A673 (cell line): ENCODE measurements around the gene SFMBT2. TPM values are rescaled to one million over a fixed set of nuclear protein-coding genes. Genes with fewer than 3 reads are reported as not detected.

Source experiments
- BruUV-seq: library from RNA; stranded (reverse); fragments of 400-500 nt; replicated peaks from 2 replicates; lab custom pipeline; 2021; lab: Mats Ljungman, UMichigan
- CTCF ChIA-PET: fragments of 300-600 bp; sonication (Branson Sonifier 250); formaldehyde crosslinking; loops from one replicate; lab custom pipeline; 2022; ENCODE audit warnings: antibody characterized with exemption; lab: Charles Lee
- POLR2A ChIA-PET: fragments of 300-600 bp; sonication (Branson Sonifier 250); formaldehyde crosslinking; loops from one replicate; lab custom pipeline; 2022; ENCODE audit warnings: antibody characterized with exemption; ENCODE audit not compliant: low non-redundant PET; lab: Charles Lee
- DNase-seq: peaks from one replicate; pipeline ENCODE4 v3.0.0-alpha.2; 2015; ENCODE audit warnings: low spot score
- H3K27ac ChIP-seq: fragments of 200-600 bp; sonication (generic); 2 replicates; pipeline ENCODE4 v1.5.1; 2016; ENCODE audit warnings: mixed run types, low read depth, mild to moderate bottlenecking, mixed read lengths, antibody characterized with exemption, low read length; ENCODE audit not compliant: poor library complexity, severe bottlenecking
- H3K27me3 ChIP-seq: fragments of 200-600 bp; sonication (generic); replicated peaks from 2 replicates; pipeline ENCODE4 v1.6.1; 2017; ENCODE audit warnings: mixed run types, low read depth, mild to moderate bottlenecking, mixed read lengths, antibody characterized with exemption, low read length; ENCODE audit not compliant: insufficient read depth, poor library complexity
- H3K36me3 ChIP-seq: fragments of 200-600 bp; sonication (generic); 2 replicates; pipeline ENCODE4 v1.6.1; 2016; ENCODE audit warnings: mixed run types, mild to moderate bottlenecking, mixed read lengths, antibody characterized with exemption, low read length; ENCODE audit not compliant: insufficient read depth, poor library complexity, severe bottlenecking
- H3K4me1 ChIP-seq: fragments of 200-600 bp; sonication (generic); 2 replicates; pipeline ENCODE4 v1.6.1; 2017; ENCODE audit warnings: mixed run types, mild to moderate bottlenecking, mixed read lengths, antibody characterized with exemption, low read length; ENCODE audit not compliant: insufficient read depth, poor library complexity, severe bottlenecking
- H3K4me3 ChIP-seq: fragments of 200-600 bp; sonication (generic); 2 replicates; pipeline ENCODE4 v1.5.1; 2016; ENCODE audit warnings: low read depth, mixed run types, mild to moderate bottlenecking, mixed read lengths, low read length; ENCODE audit not compliant: poor library complexity, severe bottlenecking
- H3K9me3 ChIP-seq: fragments of 200-600 bp; sonication (generic); 2 replicates; pipeline ENCODE4 v1.6.1; 2016; ENCODE audit warnings: mixed run types, low read depth, mild to moderate bottlenecking, mixed read lengths, antibody characterized with exemption, low read length; ENCODE audit not compliant: poor library complexity, severe bottlenecking
- EZH2 ChIP-seq: fragments of 200-600 bp; sonication (generic); IDR thresholded peaks from 2 replicates; pipeline ENCODE4 v1.6.1; 2017; ENCODE audit warnings: borderline replicate concordance, low read depth, mild to moderate bottlenecking, mixed read lengths, antibody characterized with exemption, low read length; ENCODE audit not compliant: poor library complexity, severe bottlenecking
- intact Hi-C: fragments of 100-400 bp; cut with micrococcal nuclease; formaldehyde crosslinking; loops from one replicate; pipeline ENCODE4 v1.10.0; 2022; ENCODE audit not compliant: unreplicated experiment
- total RNA-seq: library from RNA; stranded (reverse); gene quantifications from 2 replicates; pipeline ENCODE4 v1.2.3, GENCODE V29; 2021
- TF ChIP-seq, protein P1 (sequence below): fragments of 300-800, 200-600 bp; sonication (generic); conservative IDR thresholded peaks from 2 replicates; pipeline ENCODE4 v1.5.1; 2017; ENCODE audit warnings: low read depth, mild to moderate bottlenecking, antibody characterized with exemption, low read length, moderate library complexity, mixed read lengths

Gene SFMBT2
- total RNA-seq, 1 experiment from 2014 or later, result 8.2 TPM

GRCh38 chr10:7275761-7276440, 134.9 kb downstream of the SFMBT2 start:
- H3K9me3 ChIP-seq, result no peaks in the 10 kb centered on the region
- intact Hi-C loops, result no loop called here
- H3K27ac ChIP-seq, result no peak overlapping the region
- no peak for DNase-seq
- no peaks in the 10 kb centered on the region for H3K36me3 ChIP-seq
- TF ChIP-seq, protein P1, sequence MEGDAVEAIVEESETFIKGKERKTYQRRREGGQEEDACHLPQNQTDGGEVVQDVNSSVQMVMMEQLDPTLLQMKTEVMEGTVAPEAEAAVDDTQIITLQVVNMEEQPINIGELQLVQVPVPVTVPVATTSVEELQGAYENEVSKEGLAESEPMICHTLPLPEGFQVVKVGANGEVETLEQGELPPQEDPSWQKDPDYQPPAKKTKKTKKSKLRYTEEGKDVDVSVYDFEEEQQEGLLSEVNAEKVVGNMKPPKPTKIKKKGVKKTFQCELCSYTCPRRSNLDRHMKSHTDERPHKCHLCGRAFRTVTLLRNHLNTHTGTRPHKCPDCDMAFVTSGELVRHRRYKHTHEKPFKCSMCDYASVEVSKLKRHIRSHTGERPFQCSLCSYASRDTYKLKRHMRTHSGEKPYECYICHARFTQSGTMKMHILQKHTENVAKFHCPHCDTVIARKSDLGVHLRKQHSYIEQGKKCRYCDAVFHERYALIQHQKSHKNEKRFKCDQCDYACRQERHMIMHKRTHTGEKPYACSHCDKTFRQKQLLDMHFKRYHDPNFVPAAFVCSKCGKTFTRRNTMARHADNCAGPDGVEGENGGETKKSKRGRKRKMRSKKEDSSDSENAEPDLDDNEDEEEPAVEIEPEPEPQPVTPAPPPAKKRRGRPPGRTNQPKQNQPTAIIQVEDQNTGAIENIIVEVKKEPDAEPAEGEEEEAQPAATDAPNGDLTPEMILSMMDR, result no peak
- TF ChIP-seq EZH2, result no peak
- no peaks in the 10 kb centered on the region for H3K27me3 ChIP-seq
- ChIA-PET CTCF (no interaction called here), POLR2A (no interaction called here)
- BruUV-seq, result no TSS peak
- no peak overlapping the region for H3K4me3 ChIP-seq
- H3K4me1 ChIP-seq, result no peaks in the 10 kb centered on the region

DNA sequence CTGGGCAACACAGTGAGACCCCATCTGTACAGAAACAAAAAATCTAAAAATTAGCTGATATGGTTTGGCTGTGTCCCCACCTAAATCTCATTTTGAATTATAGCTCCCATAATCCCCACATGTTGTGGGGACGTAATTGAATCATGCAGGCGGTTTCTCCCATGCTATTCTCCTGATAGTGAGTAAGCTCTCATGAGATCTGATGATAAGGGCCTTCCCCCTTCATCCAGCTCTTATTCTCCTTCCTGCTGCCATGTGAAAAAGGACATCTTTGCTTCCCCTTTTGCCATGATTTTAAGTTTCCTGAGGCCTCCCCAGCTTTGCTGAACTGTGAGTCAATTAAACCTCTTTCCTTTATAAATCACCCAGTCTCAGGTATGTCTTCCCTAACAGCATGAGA, 136.5 kb downstream of the SFMBT2 start:
- Histone ChIP-seq H3K4me1 (no peaks in the 10 kb centered on the region), H3K27me3 (no peaks in the 10 kb centered on the region), H3K36me3 (no peaks in the 10 kb centered on the region), H3K4me3 (no peak overlapping the region), H3K9me3 (no peaks in the 10 kb centered on the region), H3K27ac (no peak overlapping the region)
- POLR2A ChIA-PET, result interaction anchor here (1.2 kb wide), 1 partner anchor 34 kb away, joined by 3 read pairs; no protein-coding TSS in a partner anchor
- no peak for TF ChIP-seq EZH2
- TF ChIP-seq, protein P1, result no peak
- no peak for DNase-seq
- CTCF ChIA-PET, result no interaction called here
- intact Hi-C loops, result no loop called here
- no TSS peak for BruUV-seq

DNA sequence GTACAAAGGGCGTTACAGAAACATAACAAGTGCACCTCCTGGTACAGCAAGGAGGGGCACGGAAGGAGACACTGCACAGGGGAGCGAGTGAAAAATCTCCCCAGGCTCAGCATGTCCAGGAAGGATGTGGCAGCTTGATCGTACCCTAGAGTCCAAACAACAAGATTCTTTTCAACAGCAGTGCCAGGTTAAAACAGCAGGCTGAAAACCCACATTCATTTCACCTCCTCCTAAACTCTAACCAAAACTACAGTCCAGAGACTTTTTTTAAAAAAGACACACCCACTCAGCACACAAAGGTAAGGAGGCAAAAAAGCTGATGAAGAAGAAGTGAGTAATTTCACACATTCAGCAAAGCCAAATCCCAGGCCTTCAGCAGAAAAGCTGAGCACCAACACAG, 138.8 kb downstream of the SFMBT2 start:
- Histone ChIP-seq H3K4me3 (no peak overlapping the region), H3K27me3 (no peaks in the 10 kb centered on the region), H3K36me3 (no peaks in the 10 kb centered on the region), H3K4me1 (no peaks in the 10 kb centered on the region), H3K9me3 (no peaks in the 10 kb centered on the region), H3K27ac (no peak overlapping the region)
- ChIA-PET CTCF (no interaction called here), POLR2A (no interaction called here)
- no TSS peak for BruUV-seq
- TF ChIP-seq EZH2, result no peak
- intact Hi-C loops, result no loop called here
- no peak for DNase-seq

- TF ChIP-seq EZH2, result no peak
- TF ChIP-seq, protein P1, result no peak
- POLR2A ChIA-PET, result no interaction called here
- Histone ChIP-seq H3K4me1 (no peaks in the 10 kb centered on the region), H3K27me3 (no peaks in the 10 kb centered on the region), H3K9me3 (no peaks in the 10 kb centered on the region), H3K4me3 (no peak overlapping the region), H3K27ac (no peak overlapping the region), H3K36me3 (no peaks in the 10 kb centered on the region)
- no TSS peak for BruUV-seq
- no peak for DNase-seq
- intact Hi-C loops, result no loop called here
- CTCF ChIA-PET, result no interaction called here
These were observed 140.8 kb downstream of the SFMBT2 start for GRCh38 chr10:7269988-7270387.
